ENCODE measurements around the gene PPP2CA.

DNA sequence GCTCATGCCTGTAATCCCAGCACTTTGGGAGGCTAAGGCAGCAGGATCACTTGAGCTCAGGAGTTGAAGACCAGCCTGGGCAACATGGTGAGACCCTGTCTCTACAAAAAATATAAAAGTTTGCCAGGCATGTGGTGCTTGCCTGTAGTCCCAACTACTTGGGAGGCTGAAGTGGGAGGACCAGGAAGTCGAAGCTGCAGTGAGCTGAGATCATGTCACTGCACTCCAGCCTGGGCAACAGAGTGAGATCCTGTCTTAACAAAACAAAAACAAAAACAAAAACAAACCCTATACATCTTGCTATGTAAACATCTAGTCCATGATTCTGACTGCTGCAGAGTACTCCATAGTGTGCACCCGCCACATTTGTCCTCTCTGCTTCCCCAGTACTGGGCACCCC, 19.8 kb upstream of the PPP2CA start:
- TF ChIP-seq CTCF (conservative IDR thresholded peaks at IDR 0.05) (no peak), ZFX (IDR thresholded peaks at IDR 0.05) (no peak)
